ENCODE results near the gene TPRG1L.

TPRG1L gene

DNA sequence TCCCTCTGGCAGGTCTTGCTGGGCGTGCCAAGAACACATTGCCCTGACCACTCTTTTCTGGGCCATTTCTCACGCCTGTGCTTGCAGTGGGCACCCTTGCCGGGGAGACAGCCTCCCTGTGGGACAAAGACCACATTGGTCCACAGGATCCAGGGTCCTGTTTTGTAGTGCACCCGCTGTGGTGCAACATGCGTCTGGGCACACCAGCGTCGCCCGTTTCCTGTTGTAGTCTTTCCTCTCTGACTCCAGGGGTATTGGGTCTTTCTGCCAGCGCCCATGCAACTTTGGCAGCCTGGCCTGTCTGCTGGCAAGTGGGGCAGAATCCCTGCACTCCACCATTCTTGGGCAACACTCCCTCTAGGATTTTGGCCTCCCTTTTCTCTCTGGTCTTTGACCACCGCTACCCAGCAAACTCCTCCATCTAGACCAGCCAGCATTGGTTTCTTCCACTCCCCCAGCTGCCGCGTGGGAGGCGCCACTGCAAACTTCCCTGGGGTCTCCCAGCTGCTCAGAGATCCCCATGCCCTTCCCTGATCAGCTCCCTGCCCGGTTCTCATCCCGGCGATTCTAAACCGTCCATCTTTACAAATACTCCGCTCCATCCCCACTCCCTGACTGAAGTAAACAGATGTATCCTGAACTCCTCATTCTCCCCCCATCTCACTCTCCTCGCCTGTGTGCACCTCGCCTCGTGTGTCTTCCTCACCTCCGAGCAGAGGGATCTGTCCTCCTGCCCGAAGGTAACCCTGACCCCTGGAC, 1.2 kb upstream of the TPRG1L start:
- Histone ChIP-seq H3K27me3 (ENCODE audit: insufficient read depth, poor library complexity, severe bottlenecking) (no peaks in the 10 kb centered on the region), H3K27ac (replicated peaks) (no peak overlapping the region; the same call in 1 of the 2 replicates), H3K4me3 (replicated peaks; ENCODE audit: insufficient read depth, low read length) (peak overlapping the region; percentile 99)
- peak in 1 of 2 experiments; percentile 21 for DNase-seq (ENCODE audit: low read depth in 1 of 2, low spot score in 1 of 2)
- TF ChIP-seq GABPA (IDR thresholded peaks at IDR 0.05; ENCODE audit: low read depth) (peak; percentile 41; the same call in 1 of the 2 replicates), POLR2AphosphoS5 (IDR thresholded peaks at IDR 0.05; ENCODE audit: low read depth) (no peak), SPI1 (IDR thresholded peaks at IDR 0.05; ENCODE audit: borderline replicate concordance, low read depth) (no peak)
- TF ChIP-seq, protein P1, sequence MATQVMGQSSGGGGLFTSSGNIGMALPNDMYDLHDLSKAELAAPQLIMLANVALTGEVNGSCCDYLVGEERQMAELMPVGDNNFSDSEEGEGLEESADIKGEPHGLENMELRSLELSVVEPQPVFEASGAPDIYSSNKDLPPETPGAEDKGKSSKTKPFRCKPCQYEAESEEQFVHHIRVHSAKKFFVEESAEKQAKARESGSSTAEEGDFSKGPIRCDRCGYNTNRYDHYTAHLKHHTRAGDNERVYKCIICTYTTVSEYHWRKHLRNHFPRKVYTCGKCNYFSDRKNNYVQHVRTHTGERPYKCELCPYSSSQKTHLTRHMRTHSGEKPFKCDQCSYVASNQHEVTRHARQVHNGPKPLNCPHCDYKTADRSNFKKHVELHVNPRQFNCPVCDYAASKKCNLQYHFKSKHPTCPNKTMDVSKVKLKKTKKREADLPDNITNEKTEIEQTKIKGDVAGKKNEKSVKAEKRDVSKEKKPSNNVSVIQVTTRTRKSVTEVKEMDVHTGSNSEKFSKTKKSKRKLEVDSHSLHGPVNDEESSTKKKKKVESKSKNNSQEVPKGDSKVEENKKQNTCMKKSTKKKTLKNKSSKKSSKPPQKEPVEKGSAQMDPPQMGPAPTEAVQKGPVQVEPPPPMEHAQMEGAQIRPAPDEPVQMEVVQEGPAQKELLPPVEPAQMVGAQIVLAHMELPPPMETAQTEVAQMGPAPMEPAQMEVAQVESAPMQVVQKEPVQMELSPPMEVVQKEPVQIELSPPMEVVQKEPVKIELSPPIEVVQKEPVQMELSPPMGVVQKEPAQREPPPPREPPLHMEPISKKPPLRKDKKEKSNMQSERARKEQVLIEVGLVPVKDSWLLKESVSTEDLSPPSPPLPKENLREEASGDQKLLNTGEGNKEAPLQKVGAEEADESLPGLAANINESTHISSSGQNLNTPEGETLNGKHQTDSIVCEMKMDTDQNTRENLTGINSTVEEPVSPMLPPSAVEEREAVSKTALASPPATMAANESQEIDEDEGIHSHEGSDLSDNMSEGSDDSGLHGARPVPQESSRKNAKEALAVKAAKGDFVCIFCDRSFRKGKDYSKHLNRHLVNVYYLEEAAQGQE (IDR thresholded peaks at IDR 0.05; ENCODE audit: insufficient replicate concordance, low read depth) = no peak

DNA sequence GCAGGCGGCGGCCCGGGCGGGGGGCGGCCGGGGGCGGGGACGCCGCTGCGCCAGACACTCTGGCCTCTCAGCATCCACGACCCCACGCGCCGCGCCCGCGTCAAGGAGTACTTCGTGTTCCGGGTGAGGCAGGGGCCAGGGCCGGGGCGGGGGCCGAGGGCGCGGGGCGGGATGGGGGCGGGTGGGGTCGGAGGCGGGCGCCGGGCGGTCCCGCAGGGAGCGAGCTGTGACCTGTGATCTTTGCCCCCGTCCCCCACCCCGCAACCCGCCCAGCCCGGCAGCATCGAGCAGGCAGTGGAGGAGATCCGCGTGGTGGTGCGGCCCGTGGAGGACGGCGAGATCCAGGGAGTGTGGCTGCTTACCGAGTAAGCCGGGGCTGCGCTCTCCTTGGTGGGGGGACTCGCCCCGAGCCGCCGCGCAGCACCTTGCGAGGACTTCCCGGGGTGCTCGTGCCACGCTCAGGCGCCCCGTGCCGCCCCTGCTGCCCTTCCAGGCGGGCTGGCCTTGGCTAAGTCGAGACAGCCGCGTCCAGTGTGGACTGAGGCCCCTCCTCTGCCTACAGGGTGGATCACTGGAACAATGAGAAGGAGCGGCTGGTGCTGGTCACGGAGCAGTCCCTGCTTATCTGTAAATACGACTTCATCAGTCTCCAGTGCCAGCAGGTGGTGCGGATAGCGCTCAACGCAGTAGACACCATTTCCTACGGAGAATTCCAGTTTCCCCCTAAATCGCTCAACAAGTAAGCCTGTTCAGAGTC, 514 bp downstream of the TPRG1L start:
- Histone ChIP-seq H3K27ac (replicated peaks) (peak overlapping the region; percentile 31), H3K27me3 (ENCODE audit: insufficient read depth, poor library complexity, severe bottlenecking) (no peaks in the 10 kb centered on the region), H3K4me3 (replicated peaks; ENCODE audit: insufficient read depth, low read length) (peak overlapping the region; percentile 81)
- DNase-seq (ENCODE audit: low read depth in 1 of 2, low spot score in 1 of 2) = peak in 1 of 2 experiments; percentile 19
- TF ChIP-seq, protein P1 (IDR thresholded peaks at IDR 0.05; ENCODE audit: insufficient replicate concordance, low read depth) = peak; percentile 37
- no peak for TF ChIP-seq SPI1 (IDR thresholded peaks at IDR 0.05; ENCODE audit: borderline replicate concordance, low read depth)

DNA sequence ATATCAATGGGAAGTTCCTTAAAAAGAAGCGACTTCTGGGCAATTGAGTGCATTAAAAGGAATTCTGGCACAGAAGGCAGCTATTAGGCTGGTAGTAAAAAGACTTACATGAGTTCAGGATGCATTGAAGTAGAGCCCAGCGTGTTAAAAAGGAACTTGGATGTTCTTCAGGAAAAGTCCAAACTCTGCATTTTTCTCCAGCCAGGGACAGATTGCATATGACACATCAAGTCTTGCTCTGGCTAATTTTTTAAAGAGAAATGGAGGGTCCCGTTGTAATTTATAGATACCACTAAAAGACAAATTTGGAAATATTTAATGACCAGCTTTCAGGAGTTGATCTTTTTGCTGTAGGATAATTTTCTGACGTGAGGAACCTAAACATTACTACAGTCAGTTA, 1.2 kb downstream of the TPRG1L start:
- no peaks in the 10 kb centered on the region for H3K27me3 ChIP-seq (ENCODE audit: insufficient read depth, poor library complexity, severe bottlenecking)
- no peak overlapping the region for H3K27ac ChIP-seq (replicated peaks)
- TF ChIP-seq, protein P2, sequence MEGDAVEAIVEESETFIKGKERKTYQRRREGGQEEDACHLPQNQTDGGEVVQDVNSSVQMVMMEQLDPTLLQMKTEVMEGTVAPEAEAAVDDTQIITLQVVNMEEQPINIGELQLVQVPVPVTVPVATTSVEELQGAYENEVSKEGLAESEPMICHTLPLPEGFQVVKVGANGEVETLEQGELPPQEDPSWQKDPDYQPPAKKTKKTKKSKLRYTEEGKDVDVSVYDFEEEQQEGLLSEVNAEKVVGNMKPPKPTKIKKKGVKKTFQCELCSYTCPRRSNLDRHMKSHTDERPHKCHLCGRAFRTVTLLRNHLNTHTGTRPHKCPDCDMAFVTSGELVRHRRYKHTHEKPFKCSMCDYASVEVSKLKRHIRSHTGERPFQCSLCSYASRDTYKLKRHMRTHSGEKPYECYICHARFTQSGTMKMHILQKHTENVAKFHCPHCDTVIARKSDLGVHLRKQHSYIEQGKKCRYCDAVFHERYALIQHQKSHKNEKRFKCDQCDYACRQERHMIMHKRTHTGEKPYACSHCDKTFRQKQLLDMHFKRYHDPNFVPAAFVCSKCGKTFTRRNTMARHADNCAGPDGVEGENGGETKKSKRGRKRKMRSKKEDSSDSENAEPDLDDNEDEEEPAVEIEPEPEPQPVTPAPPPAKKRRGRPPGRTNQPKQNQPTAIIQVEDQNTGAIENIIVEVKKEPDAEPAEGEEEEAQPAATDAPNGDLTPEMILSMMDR (IDR thresholded peaks at IDR 0.05; ENCODE audit: insufficient read depth, low read length) = no peak
- TF ChIP-seq SPI1 (IDR thresholded peaks at IDR 0.05; ENCODE audit: borderline replicate concordance, low read depth) (no peak), POLR2AphosphoS5 (IDR thresholded peaks at IDR 0.05; ENCODE audit: low read depth) (no peak), GABPA (IDR thresholded peaks at IDR 0.05; ENCODE audit: low read depth) (no peak)
- TF ChIP-seq, protein P1 (IDR thresholded peaks at IDR 0.05; ENCODE audit: insufficient replicate concordance, low read depth) = no peak
- H3K4me3 ChIP-seq (replicated peaks; ENCODE audit: insufficient read depth, low read length) = no peak overlapping the region
- DNase-seq (ENCODE audit: low read depth in 1 of 2, low spot score in 1 of 2) = no peak

All from HL-60 (cell line).